HCT116 (cell line): Measurements from ENCODE around the gene CBL. TPM values are rescaled to one million over a fixed set of nuclear protein-coding genes. Genes with fewer than 3 reads are reported as not detected.
A peak's percentile ranks its signal among the peaks of the same experiment; 100 is the strongest.

ENCODE experiments used
- ATAC-seq: fragments of 200-7000 bp; cut with Tn5 transposase; 2 replicates; pipeline ENCODE4 v1.9.1; 2020; ENCODE audit warnings: mild to moderate bottlenecking, moderate library complexity
- BruUV-seq: library from RNA; stranded (reverse); fragments of 400-500 nt; replicated peaks from 2 replicates; lab custom pipeline; 2021; lab: Mats Ljungman, UMichigan
- CTCF ChIA-PET: fragments of 300-600 bp; sonication (Branson Sonifier 250); formaldehyde crosslinking; loops from one replicate; lab custom pipeline; 2021; ENCODE audit warnings: antibody characterized with exemption; lab: Charles Lee
- POLR2A ChIA-PET: fragments of 300-600, 350-600 bp; sonication (Branson Sonifier 250); formaldehyde crosslinking; loops from one replicate; lab custom pipeline; 2021; ENCODE audit warnings: antibody characterized with exemption; lab: Charles Lee
- RAD21 ChIA-PET, 2 experiments: fragments of 300-600 bp; sonication (Branson Sonifier 250); formaldehyde crosslinking; loops; one replicate each; lab custom pipeline; 2023; ENCODE audit warnings: low total read pairs in 2 of 2; ENCODE audit not compliant: uncharacterized antibody in 2 of 2, unreplicated experiment in 2 of 2, low non-redundant PET in 1 of 2; lab: Charles Lee
- DNase-seq: peaks from one replicate; pipeline ENCODE4 v3.0.0-alpha.2; 2010; ENCODE audit warnings: low read depth, low spot score
- H2AFZ ChIP-seq: fragments of 200-600 bp; shearing (Covaris generic), sonication (generic); 2 replicates; pipeline ENCODE4 v1.6.1; 2017; ENCODE audit warnings: low read depth, mixed run types, mixed read lengths, antibody characterized with exemption, low read length; ENCODE audit not compliant: poor library complexity, severe bottlenecking
- H3K27ac ChIP-seq: 2 replicates; pipeline ENCODE4 v1.5.1; 2012; ENCODE audit warnings: low read depth, low read length
- H3K27me3 ChIP-seq: fragments of 200-600 bp; sonication (generic); 2 replicates; pipeline ENCODE4 v1.6.1; 2016; ENCODE audit warnings: mixed run types, low read length, mixed read lengths; ENCODE audit not compliant: insufficient read depth
- H3K36me3 ChIP-seq, 2 experiments: fragments of 200-500 bp in 1 of 2; fragments of 200-600 bp in 1 of 2; sonication (Bioruptor generic) in 1 of 2; sonication (generic) in 1 of 2; 2 replicates each; pipeline versions ENCODE4 v1.5.1 to v1.6.1; 2014 to 2016; ENCODE audit warnings: low read length in 2 of 2, inconsistent platforms in 1 of 2, mixed read lengths in 1 of 2, mixed run types in 1 of 2; ENCODE audit not compliant: insufficient read depth in 2 of 2, control insufficient read depth in 1 of 2
- H3K4me1 ChIP-seq, 2 experiments: fragments of 200-600 bp in 1 of 2; sonication (generic) in 1 of 2; 2 replicates each; pipeline versions ENCODE4 v1.5.1 to v1.6.1; 2012 to 2017; ENCODE audit warnings: low read length in 2 of 2, inconsistent platforms in 1 of 2, mild to moderate bottlenecking in 1 of 2, mixed read lengths in 1 of 2, mixed run types in 1 of 2, moderate library complexity in 1 of 2; ENCODE audit not compliant: insufficient read depth in 2 of 2, control insufficient read depth in 1 of 2
- H3K4me2 ChIP-seq: fragments of 200-600 bp; sonication (generic); 2 replicates; pipeline ENCODE4 v1.6.1; 2017; ENCODE audit warnings: mixed run types, low read length, mixed read lengths
- H3K4me3 ChIP-seq, 2 experiments: fragments of 200-600 bp in 1 of 2; sonication (generic) in 1 of 2; replicated peaks in 1 of 2; 2 replicates each; pipeline ENCODE4 v1.5.1; 2011 to 2016; ENCODE audit warnings: low read length in 2 of 2, control low read depth in 1 of 2, low read depth in 1 of 2, mild to moderate bottlenecking in 1 of 2, mixed read lengths in 1 of 2, mixed run types in 1 of 2
- H3K79me2 ChIP-seq: fragments of 200-600 bp; sonication (generic); 2 replicates; pipeline ENCODE4 v1.6.1; 2017; ENCODE audit warnings: mild to moderate bottlenecking, mixed run types, low read length, moderate library complexity, mixed read lengths; ENCODE audit not compliant: insufficient read depth
- H3K9ac ChIP-seq: fragments of 200-600 bp; sonication (generic); 2 replicates; pipeline ENCODE4 v1.6.1; 2016; ENCODE audit warnings: low read length, mixed read lengths
- H3K9me2 ChIP-seq: fragments of 200-600 bp; sonication (generic), shearing (Covaris generic); 2 replicates; pipeline ENCODE4 v1.6.1; 2017; ENCODE audit warnings: mixed run types, mild to moderate bottlenecking, moderate library complexity; ENCODE audit not compliant: insufficient read depth
- H3K9me3 ChIP-seq, 2 experiments: fragments of 200-500 bp in 1 of 2; fragments of 200-600 bp in 1 of 2; sonication (Bioruptor generic) in 1 of 2; sonication (generic) in 1 of 2; 2 replicates each; pipeline ENCODE4 v1.6.1; 2014 to 2017; ENCODE audit warnings: low read length in 2 of 2, mixed read lengths in 2 of 2, inconsistent platforms in 1 of 2, low read depth in 1 of 2, mild to moderate bottlenecking in 1 of 2, mixed run types in 1 of 2, moderate library complexity in 1 of 2; ENCODE audit not compliant: control insufficient read depth in 1 of 2, insufficient read depth in 1 of 2
- H4K20me1 ChIP-seq: fragments of 200-600 bp; sonication (generic), shearing (Covaris generic); 2 replicates; pipeline ENCODE4 v1.6.1; 2017; ENCODE audit warnings: mixed run types, mild to moderate bottlenecking, moderate library complexity; ENCODE audit not compliant: insufficient read depth
- CEBPB ChIP-seq: IDR thresholded peaks from 2 replicates; pipeline ENCODE4 v1.6.1; 2012; ENCODE audit warnings: low read depth
- EZH2 ChIP-seq: fragments of 200-600 bp; sonication (generic); IDR thresholded peaks from 2 replicates; pipeline ENCODE4 v1.6.1; 2017; ENCODE audit warnings: antibody characterized with exemption, mixed run types
- EZH2phosphoT487 ChIP-seq: fragments of 200-600 bp; IDR thresholded peaks from 2 replicates; pipeline ENCODE4 v1.6.1; 2018; ENCODE audit warnings: antibody characterized with exemption, borderline replicate concordance
- JUND ChIP-seq: IDR thresholded peaks from 2 replicates; pipeline ENCODE4 v1.6.1; 2012
- POLR2A ChIP-seq: IDR thresholded peaks from 2 replicates; pipeline ENCODE4 v1.7.0; 2011; ENCODE audit warnings: borderline replicate concordance; ENCODE audit not compliant: insufficient read depth, insufficient read length; ENCODE audit errors: extremely low read depth
- POLR2AphosphoS5 ChIP-seq: IDR thresholded peaks from 2 replicates; pipeline ENCODE4 v1.6.1; 2011; ENCODE audit warnings: mild to moderate bottlenecking, low read depth, low read length, moderate library complexity
- SRF ChIP-seq: IDR thresholded peaks from 2 replicates; pipeline ENCODE4 v1.6.1; 2012; ENCODE audit warnings: low read depth
- TCF7L2 ChIP-seq: IDR thresholded peaks from 2 replicates; pipeline ENCODE4 v1.7.0; 2011; ENCODE audit warnings: borderline replicate concordance, inconsistent platforms; ENCODE audit not compliant: insufficient read depth, insufficient read length; ENCODE audit errors: extremely low read depth
- YY1 ChIP-seq: IDR thresholded peaks from 2 replicates; pipeline ENCODE4 v1.6.1; 2011; ENCODE audit warnings: low read length, low read depth, moderate library complexity, mild to moderate bottlenecking; ENCODE audit not compliant: insufficient replicate concordance; ENCODE audit errors: extremely low read depth
- ZNF274 ChIP-seq: fragments of 200-500 bp; sonication (Bioruptor generic); IDR thresholded peaks from 2 replicates; pipeline ENCODE4 v1.6.1; 2014; ENCODE audit warnings: mild to moderate bottlenecking, low read depth, low read length, inconsistent platforms
- intact Hi-C: fragments of 100-400 bp; cut with micrococcal nuclease; formaldehyde crosslinking; loops from 2 replicates; pipeline ENCODE4 v1.10.0; 2022
- total RNA-seq: library from RNA; stranded (reverse); gene quantifications from one replicate; pipeline ENCODE4 v1.2.1, GENCODE V29; 2021; ENCODE audit not compliant: unreplicated experiment
- TF ChIP-seq, protein P1 (sequence below), 3 experiments: fragments of 200-600 bp in 1 of 3; sonication (generic) in 1 of 3; IDR thresholded peaks in 2 of 3; conservative IDR thresholded peaks in 1 of 3; 2 replicates each; pipeline ENCODE4 v1.5.1; 2012 to 2017; ENCODE audit warnings: low read depth in 2 of 3, low read length in 2 of 3, antibody characterized with exemption in 1 of 3, borderline replicate concordance in 1 of 3, control low read depth in 1 of 3, mild to moderate bottlenecking in 1 of 3, mixed read lengths in 1 of 3, mixed run types in 1 of 3, moderate library complexity in 1 of 3; ENCODE audit not compliant: insufficient read depth in 1 of 3
- TF ChIP-seq, protein P2 (sequence below): IDR thresholded peaks from 2 replicates; pipeline ENCODE4 v1.6.1; 2012

Gene CBL
- total RNA-seq, 1 experiment from 2014 or later, result 31.1 TPM

DNA sequence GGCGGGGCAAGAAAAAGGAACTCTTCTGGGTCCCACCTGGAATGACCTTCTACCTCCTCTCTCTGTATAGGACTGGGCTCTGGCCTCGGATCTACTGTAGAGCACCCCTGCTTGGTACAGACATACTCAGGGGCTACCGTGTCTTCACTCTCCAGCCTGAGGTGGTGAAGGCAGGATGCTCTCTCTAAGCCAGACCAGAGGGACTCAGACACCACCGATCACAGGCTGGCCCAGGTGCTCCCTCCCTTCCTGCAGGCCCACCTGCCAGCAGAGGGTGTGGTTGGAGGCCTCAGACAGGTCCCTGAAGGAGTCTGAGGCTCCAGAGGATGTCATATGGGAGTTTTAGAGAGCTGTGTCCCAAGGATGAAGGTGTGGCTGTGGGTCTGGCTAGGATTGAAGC lies 16.7 kb upstream of the CBL start:
- H3K4me1 ChIP-seq, result peaks cover 4 to 17% of the 10 kb centered on the region in 2 experiments; a peak in 3 of 4 replicates
- no peak for TF ChIP-seq CEBPB
- no peak for TF ChIP-seq JUND
- no peak for TF ChIP-seq SRF
- no peak for TF ChIP-seq YY1
- TF ChIP-seq, protein P1, sequence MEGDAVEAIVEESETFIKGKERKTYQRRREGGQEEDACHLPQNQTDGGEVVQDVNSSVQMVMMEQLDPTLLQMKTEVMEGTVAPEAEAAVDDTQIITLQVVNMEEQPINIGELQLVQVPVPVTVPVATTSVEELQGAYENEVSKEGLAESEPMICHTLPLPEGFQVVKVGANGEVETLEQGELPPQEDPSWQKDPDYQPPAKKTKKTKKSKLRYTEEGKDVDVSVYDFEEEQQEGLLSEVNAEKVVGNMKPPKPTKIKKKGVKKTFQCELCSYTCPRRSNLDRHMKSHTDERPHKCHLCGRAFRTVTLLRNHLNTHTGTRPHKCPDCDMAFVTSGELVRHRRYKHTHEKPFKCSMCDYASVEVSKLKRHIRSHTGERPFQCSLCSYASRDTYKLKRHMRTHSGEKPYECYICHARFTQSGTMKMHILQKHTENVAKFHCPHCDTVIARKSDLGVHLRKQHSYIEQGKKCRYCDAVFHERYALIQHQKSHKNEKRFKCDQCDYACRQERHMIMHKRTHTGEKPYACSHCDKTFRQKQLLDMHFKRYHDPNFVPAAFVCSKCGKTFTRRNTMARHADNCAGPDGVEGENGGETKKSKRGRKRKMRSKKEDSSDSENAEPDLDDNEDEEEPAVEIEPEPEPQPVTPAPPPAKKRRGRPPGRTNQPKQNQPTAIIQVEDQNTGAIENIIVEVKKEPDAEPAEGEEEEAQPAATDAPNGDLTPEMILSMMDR (IDR thresholded peaks at IDR 0.05 in 2 of 3, conservative IDR thresholded peaks at IDR 0.05 in 1 of 3; ENCODE audit: borderline replicate concordance in 1 of 3, insufficient read depth in 1 of 3, low read depth in 2 of 3, low read length in 2 of 3), result no peak
- 0 out of 2 replicates have a peak overlapping the region, but pooled peaks have one; percentile 5 for H3K4me2 ChIP-seq
- H2AFZ ChIP-seq, result no peak overlapping the region
- no peaks in the 10 kb centered on the region for H3K79me2 ChIP-seq
- no peaks in the 10 kb centered on the region for H3K9me2 ChIP-seq
- BruUV-seq, result no TSS peak
- CTCF ChIA-PET, result interaction anchor here (2.2 kb wide), 1 partner anchor 17 kb away, joined by 5 read pairs; the partner anchor contains the start of gene CBL
- intact Hi-C loops, result no loop called here
- DNase-seq (no peak), ATAC-seq (peak; percentile 37)
- H3K9me3 ChIP-seq, result no peaks in the 10 kb centered on the region
- no peak overlapping the region for H3K4me3 ChIP-seq
- POLR2A ChIA-PET, result no interaction called here
- no peak overlapping the region for H3K9ac ChIP-seq
- no peaks in the 10 kb centered on the region for H4K20me1 ChIP-seq
- RAD21 ChIA-PET, result no interaction called here
- no peak overlapping the region for H3K27ac ChIP-seq
- no peaks in the 10 kb centered on the region for H3K36me3 ChIP-seq
- H3K27me3 ChIP-seq, result no peaks in the 10 kb centered on the region

DNA sequence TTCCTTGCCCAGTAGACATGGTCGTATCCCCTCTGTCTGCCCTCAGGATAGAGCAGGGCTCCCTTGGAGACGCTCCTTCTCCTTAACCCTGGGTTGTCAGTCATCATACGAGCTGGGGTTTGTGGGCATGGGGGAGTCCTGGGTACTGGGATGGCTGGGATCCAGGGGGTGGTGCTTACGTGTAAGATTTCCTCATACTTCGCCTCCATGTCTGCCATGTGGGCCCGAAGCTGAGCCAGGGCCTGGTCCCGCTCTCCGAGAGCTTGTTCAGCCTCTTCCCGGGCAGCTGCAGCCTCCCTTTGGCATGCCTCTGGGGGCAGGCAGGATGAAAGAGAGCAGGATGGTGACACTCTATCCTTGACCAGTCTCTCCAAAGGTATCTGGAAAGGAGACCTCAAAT lies 15.6 kb upstream of the CBL start:
- RAD21 ChIA-PET, result no interaction called here
- TF ChIP-seq POLR2A (no peak), POLR2AphosphoS5 (no peak), SRF (no peak), EZH2 (no peak), TCF7L2 (no peak), ZNF274 (no peak), EZH2phosphoT487 (no peak)
- TF ChIP-seq, protein P1 (IDR thresholded peaks at IDR 0.05 in 2 of 3, conservative IDR thresholded peaks at IDR 0.05 in 1 of 3; ENCODE audit: borderline replicate concordance in 1 of 3, insufficient read depth in 1 of 3, low read depth in 2 of 3, low read length in 2 of 3), result no peak
- TF ChIP-seq, protein P2, sequence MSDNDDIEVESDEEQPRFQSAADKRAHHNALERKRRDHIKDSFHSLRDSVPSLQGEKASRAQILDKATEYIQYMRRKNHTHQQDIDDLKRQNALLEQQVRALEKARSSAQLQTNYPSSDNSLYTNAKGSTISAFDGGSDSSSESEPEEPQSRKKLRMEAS, result no peak
- Histone ChIP-seq H3K79me2 (no peaks in the 10 kb centered on the region), H3K9ac (no peak overlapping the region), H3K9me2 (no peaks in the 10 kb centered on the region), H3K27me3 (no peaks in the 10 kb centered on the region), H2AFZ (no peak overlapping the region), H3K9me3 (no peaks in the 10 kb centered on the region), H4K20me1 (no peaks in the 10 kb centered on the region), H3K4me2 (no peak overlapping the region), H3K4me1 (peaks cover 7 to 20% of the 10 kb centered on the region in 2 experiments), H3K27ac (no peak overlapping the region), H3K36me3 (no peaks in the 10 kb centered on the region), H3K4me3 (no peak overlapping the region)
- BruUV-seq, result no TSS peak
- POLR2A ChIA-PET, result no interaction called here
- no peak for ATAC-seq
- intact Hi-C loops, result no loop called here
- DNase-seq, result no peak
- CTCF ChIA-PET, result interaction anchor here (2.2 kb wide), 1 partner anchor 16 kb away, joined by 5 read pairs; the partner anchor contains the start of gene CBL
